Suprapubic skin (tissue), 4 donors: ENCODE data around the gene RAPGEF4. TPM values are rescaled to one million over a fixed set of nuclear protein-coding genes. Genes with fewer than 3 reads are reported as not detected.
A peak's percentile ranks its signal among the peaks of the same experiment; 100 is the strongest.

Source experiments
- DNase-seq, 2 donors: peaks; one replicate each; pipeline ENCODE4 v3.0.0-alpha.2; 2019; ENCODE audit warnings: low spot score in 2 of 2
- H3K27ac ChIP-seq: fragments of 200-600 bp; sonication (generic); one replicate; pipeline ENCODE4 v1.5.1; 2019
- H3K27me3 ChIP-seq: fragments of 200-600 bp; sonication (generic); one replicate; pipeline ENCODE4 v1.5.1; 2019
- H3K36me3 ChIP-seq: fragments of 200-600 bp; sonication (generic); one replicate; pipeline ENCODE4 v1.5.1; 2019
- H3K4me1 ChIP-seq: fragments of 200-600 bp; sonication (generic); one replicate; pipeline ENCODE4 v1.5.1; 2019
- H3K4me3 ChIP-seq: fragments of 200-600 bp; sonication (generic); one replicate; pipeline ENCODE4 v1.5.1; 2019; ENCODE audit warnings: mild to moderate bottlenecking
- H3K9me3 ChIP-seq: fragments of 200-600 bp; sonication (generic); one replicate; pipeline ENCODE4 v1.5.1; 2019
- CTCF ChIP-seq, 2 donors: fragments of 200-600 bp in 1 of 2; fragments of 450-650 bp in 1 of 2; sonication (generic) in 1 of 2; IDR thresholded peaks; one replicate each; pipeline ENCODE4 v1.5.1; 2016 to 2019; ENCODE audit warnings: antibody characterized with exemption in 2 of 2, mild to moderate bottlenecking in 1 of 2, moderate library complexity in 1 of 2
- EP300 ChIP-seq: sonication (generic); formaldehyde crosslinking; IDR thresholded peaks from one replicate; pipeline ENCODE4 v1.6.1; 2017; ENCODE audit warnings: antibody characterized with exemption
- POLR2A ChIP-seq, 2 donors: fragments of 450-650 bp; IDR thresholded peaks; one replicate each; pipeline ENCODE4 v1.6.1; 2017; ENCODE audit warnings: antibody characterized with exemption in 2 of 2, mild to moderate bottlenecking in 2 of 2, moderate library complexity in 2 of 2
- POLR2AphosphoS5 ChIP-seq, 3 donors: sonication (generic); formaldehyde crosslinking; IDR thresholded peaks; one replicate each; pipeline ENCODE4 v1.6.1; 2017; ENCODE audit warnings: antibody characterized with exemption in 3 of 3
- WGBS: methylation state at CpG from one replicate; pipeline ENCODE4 v1.1.5; 2018; 5-methylcytosine and 5-hydroxymethylcytosine counted together
- total RNA-seq, 4 donors: library from RNA; depleted of rRNA; stranded (reverse); fragments of >200 nt; gene quantifications; one replicate each; pipeline ENCODE4 v1.1.0, GENCODE V29; 2016

RAPGEF4 gene
- total RNA-seq, 4 donors from 2014 or later, result 19.9 to 49.5 (median 27.5) TPM

GRCh38 chr2:173075781-173076580 lies 340.3 kb downstream of the RAPGEF4 start, which contains the start of gene MAP3K20:
Gene MAP3K20 (plus strand): TSS chr2:173075846. CDS start chr2:173091032, 15,186 bp downstream.
- Histone ChIP-seq H3K4me3 (peak within 1 kb of the TSS; percentile 96), H3K27me3 (no peaks in the 10 kb centered on the region), H3K9me3 (no peaks in the 10 kb centered on the region), H3K27ac (peak within 1 kb of the TSS; percentile 99), H3K36me3 (no peaks in the 10 kb centered on the region), H3K4me1 (peaks cover 30% of the 10 kb centered on the region)
- peak in 2 of 3 donors; percentile 29 to 42 for TF ChIP-seq POLR2AphosphoS5 (IDR thresholded peaks at IDR 0.05)
- peak in 1 of 2 donors; percentile 59 for TF ChIP-seq CTCF (IDR thresholded peaks at IDR 0.05)
- TF ChIP-seq POLR2A (IDR thresholded peaks at IDR 0.05), result peak in 1 of 2 donors; percentile 57
- no peak for TF ChIP-seq EP300
- WGBS, result 0% methylated on average over 11 of the region's 106 CpGs
- DNase-seq, result peak; percentile 83 to 92

DNA sequence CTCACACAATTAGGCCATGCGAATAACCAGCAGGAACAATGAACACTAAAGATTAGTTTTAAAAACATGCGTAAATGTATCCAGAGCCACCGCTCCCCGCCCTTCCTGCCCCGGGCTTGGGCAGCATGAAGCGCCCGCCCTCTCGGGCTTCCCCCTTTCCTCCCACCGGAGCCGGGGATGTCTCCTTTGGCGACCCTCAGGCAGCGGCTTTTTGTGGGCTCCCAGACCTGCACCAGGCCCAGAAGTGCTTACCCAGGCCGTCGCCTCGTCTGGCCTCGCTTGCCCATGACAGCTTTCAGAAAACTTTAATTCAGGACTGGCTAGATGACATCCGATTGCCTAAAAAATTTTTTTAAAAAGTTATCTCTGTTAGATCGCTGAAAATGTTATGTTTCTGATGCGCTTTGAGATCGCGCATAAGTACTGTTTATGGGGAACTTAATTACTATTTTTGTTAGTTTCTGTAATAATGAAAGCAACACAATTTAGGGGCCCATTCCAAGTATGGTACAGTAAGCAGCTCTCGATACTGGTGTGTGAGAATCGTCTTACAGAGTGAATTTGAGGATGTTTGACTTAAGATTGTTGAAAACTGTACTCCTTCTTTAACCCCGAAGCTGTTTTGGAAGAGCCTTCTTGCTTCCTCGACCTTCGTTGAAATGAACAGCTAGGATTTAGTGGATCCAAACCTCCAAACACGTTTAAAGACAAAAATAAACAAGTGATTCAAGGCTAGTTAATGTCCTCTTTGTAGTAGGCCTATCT lies 341.1 kb downstream of the RAPGEF4 start:
- H3K4me1 ChIP-seq, result peaks cover 30% of the 10 kb centered on the region
- DNase-seq, result no peak
- no peak for TF ChIP-seq EP300
- TF ChIP-seq POLR2A (IDR thresholded peaks at IDR 0.05), result no peak
- no peak for TF ChIP-seq CTCF (IDR thresholded peaks at IDR 0.05)
- H3K27ac ChIP-seq, result peak overlapping the region; percentile 99
- no peaks in the 10 kb centered on the region for H3K9me3 ChIP-seq
- H3K36me3 ChIP-seq, result no peaks in the 10 kb centered on the region
- H3K4me3 ChIP-seq, result peak overlapping the region; percentile 96
- no peaks in the 10 kb centered on the region for H3K27me3 ChIP-seq
- WGBS, result 3% methylated on average over 27 of the region's 27 CpGs

DNA sequence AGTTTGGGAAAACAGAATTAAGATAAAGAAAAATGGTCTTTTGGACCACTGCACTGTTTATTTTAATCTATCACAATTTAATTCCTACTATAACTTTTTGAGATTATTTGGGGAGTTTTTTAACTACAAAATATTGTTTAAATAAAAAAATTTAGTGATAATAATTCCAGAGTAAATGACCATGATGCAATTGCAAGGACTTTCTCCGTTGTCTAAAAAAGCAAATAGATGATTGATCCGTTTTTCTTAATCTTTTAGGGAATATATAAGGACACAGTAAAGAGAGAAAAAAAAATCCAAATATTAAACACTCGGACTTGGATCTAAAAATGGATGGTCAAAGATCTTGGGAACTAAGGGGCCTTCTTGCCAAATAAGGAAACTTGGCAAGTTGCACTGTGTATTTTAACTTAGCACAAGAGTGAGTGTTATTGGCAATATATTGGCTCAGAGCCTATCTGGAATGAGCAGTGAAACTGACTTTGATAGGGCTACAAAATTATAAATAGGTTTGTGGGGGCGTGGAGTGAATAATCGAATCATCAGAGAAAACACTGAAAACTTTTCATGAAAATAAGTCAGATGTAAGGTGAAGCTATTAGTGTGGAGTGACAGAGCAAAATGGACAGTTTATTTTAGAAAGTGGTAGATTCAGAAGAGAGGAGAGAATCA lies 342.0 kb downstream of the RAPGEF4 start:
- TF ChIP-seq CTCF (IDR thresholded peaks at IDR 0.05) (no peak), POLR2A (IDR thresholded peaks at IDR 0.05) (no peak), POLR2AphosphoS5 (IDR thresholded peaks at IDR 0.05) (no peak), EP300 (no peak)
- peak overlapping the region; percentile 99 for H3K27ac ChIP-seq
- peak overlapping the region; percentile 96 for H3K4me3 ChIP-seq
- H3K36me3 ChIP-seq, result no peaks in the 10 kb centered on the region
- H3K4me1 ChIP-seq, result peaks cover 30% of the 10 kb centered on the region
- no peaks in the 10 kb centered on the region for H3K9me3 ChIP-seq
- DNase-seq, result no peak
- WGBS, result 56% methylated on average over 5 of the region's 5 CpGs
- no peaks in the 10 kb centered on the region for H3K27me3 ChIP-seq

GRCh38 chr2:173079141-173079540 lies 343.5 kb downstream of the RAPGEF4 start:
- no peak for DNase-seq
- TF ChIP-seq POLR2A (IDR thresholded peaks at IDR 0.05), result no peak
- TF ChIP-seq EP300, result no peak
- no peak for TF ChIP-seq CTCF (IDR thresholded peaks at IDR 0.05)
- Histone ChIP-seq H3K27me3 (no peaks in the 10 kb centered on the region), H3K4me3 (no peak overlapping the region), H3K27ac (no peak overlapping the region), H3K36me3 (no peaks in the 10 kb centered on the region), H3K4me1 (peaks cover 30% of the 10 kb centered on the region), H3K9me3 (no peaks in the 10 kb centered on the region)
- whole genome bisulfite sequencing, result 84% methylated on average over 3 of the region's 3 CpGs
